T-helper 17 cell (primary cell): Measurements from ENCODE around the gene TBKBP1. TPM values are rescaled to one million over a fixed set of nuclear protein-coding genes. Genes with fewer than 3 reads are reported as not detected.

Experiments used
- ATAC-seq: fragments of 150-1000 bp; cut with Tn5 transposase; 2 replicates; pipeline ENCODE4 v1.10.0; 2021; ENCODE audit warnings: mild to moderate bottlenecking, moderate library complexity
- DNase-seq, 3 donors: peaks; one replicate each; pipeline versions ENCODE4 v3.0.0 to v3.0.0-alpha.2; 2020 to 2021
- H3K9me3 ChIP-seq: one replicate; pipeline ENCODE4 v1.7.0; 2013; ENCODE audit warnings: low read length, mild to moderate bottlenecking; ENCODE audit not compliant: control insufficient read depth, poor library complexity, severe bottlenecking
- H3K27ac Mint-ChIP-seq: one replicate; pipeline ENCODE4 v1.8.0; 2022; ENCODE audit warnings: mild to moderate bottlenecking, moderate library complexity, mixed read lengths
- H3K27me3 Mint-ChIP-seq: one replicate; pipeline ENCODE4 v1.8.0; 2022; ENCODE audit warnings: mixed read lengths
- H3K36me3 Mint-ChIP-seq: one replicate; pipeline ENCODE4 v1.8.0; 2022; ENCODE audit warnings: low read depth, mixed read lengths
- H3K4me1 Mint-ChIP-seq: one replicate; pipeline ENCODE4 v1.8.0; 2022; ENCODE audit warnings: mild to moderate bottlenecking, mixed read lengths
- H3K4me3 Mint-ChIP-seq: one replicate; pipeline ENCODE4 v1.8.0; 2022; ENCODE audit warnings: mild to moderate bottlenecking, moderate library complexity, mixed read lengths
- total RNA-seq, 4 donors: library from RNA in 2 of 4; stranded (reverse) in 2 of 4; gene quantifications; one replicate each; pipeline ENCODE4 v1.2.3 and lab custom pipeline; 2022 to 2026

Gene TBKBP1
- total RNA-seq, 2 donors from 2014 or later: 2.4 to 2.6 TPM

- DNase-seq (no peak), ATAC-seq (peak; percentile 37)
- Mint-ChIP-seq H3K4me3 (peak overlapping the region; percentile 60), H3K36me3 (peaks cover 2% of the 10 kb centered on the region), H3K4me1 (peaks cover 27% of the 10 kb centered on the region), H3K27ac (peak overlapping the region; percentile 73), H3K27me3 (peaks cover 7% of the 10 kb centered on the region)
- no peaks in the 10 kb centered on the region for H3K9me3 ChIP-seq
Measured at GRCh38 chr17:47741109-47741792, 47.3 kb downstream of the TBKBP1 start.

- H3K36me3 Mint-ChIP-seq: peaks cover 2% of the 10 kb centered on the region
- H3K27me3 Mint-ChIP-seq: peaks cover 7% of the 10 kb centered on the region
- H3K4me3 Mint-ChIP-seq: peak overlapping the region; percentile 36
- peak overlapping the region; percentile 73 for H3K27ac Mint-ChIP-seq
- H3K9me3 ChIP-seq: no peaks in the 10 kb centered on the region
- H3K4me1 Mint-ChIP-seq: peaks cover 22% of the 10 kb centered on the region
- no peak for ATAC-seq
- no peak for DNase-seq
Measured at GRCh38 chr17:47741793-47742145, 47.8 kb downstream of the TBKBP1 start.

GRCh38 chr17:47742319-47743181 is 48.6 kb downstream of the TBKBP1 start:
- peak overlapping the region; percentile 61 for H3K4me3 Mint-ChIP-seq
- peak; percentile 55 for ATAC-seq
- peaks cover 2% of the 10 kb centered on the region for H3K36me3 Mint-ChIP-seq
- peaks cover 17% of the 10 kb centered on the region for H3K4me1 Mint-ChIP-seq
- H3K27me3 Mint-ChIP-seq: peaks cover 7% of the 10 kb centered on the region
- H3K27ac Mint-ChIP-seq: no peak overlapping the region
- no peak for DNase-seq
- H3K9me3 ChIP-seq: no peaks in the 10 kb centered on the region

- peaks cover 7% of the 10 kb centered on the region for H3K27me3 Mint-ChIP-seq
- DNase-seq: no peak
- H3K4me1 Mint-ChIP-seq: peaks cover 15% of the 10 kb centered on the region
- ATAC-seq: no peak
- no peaks in the 10 kb centered on the region for H3K9me3 ChIP-seq
- no peak overlapping the region for H3K4me3 Mint-ChIP-seq
- no peak overlapping the region for H3K27ac Mint-ChIP-seq
- peaks cover 2% of the 10 kb centered on the region for H3K36me3 Mint-ChIP-seq
Measured at GRCh38 chr17:47744168-47745036, 50.4 kb downstream of the TBKBP1 start.

GRCh38 chr17:47745037-47745380 is 51.0 kb downstream of the TBKBP1 start:
- DNase-seq (no peak), ATAC-seq (no peak)
- H3K9me3 ChIP-seq: no peaks in the 10 kb centered on the region
- Mint-ChIP-seq H3K27ac (no peak overlapping the region), H3K4me1 (peaks cover 15% of the 10 kb centered on the region), H3K27me3 (peaks cover 7% of the 10 kb centered on the region), H3K4me3 (no peak overlapping the region), H3K36me3 (peaks cover 2% of the 10 kb centered on the region)

GRCh38 chr17:47751471-47751870 is 57.5 kb downstream of the TBKBP1 start:
- ATAC-seq: no peak
- no peak for DNase-seq
- no peaks in the 10 kb centered on the region for H3K9me3 ChIP-seq
- no peaks in the 10 kb centered on the region for H3K27me3 Mint-ChIP-seq
- no peak overlapping the region for H3K27ac Mint-ChIP-seq
- H3K36me3 Mint-ChIP-seq: peaks cover 2% of the 10 kb centered on the region
- H3K4me1 Mint-ChIP-seq: no peaks in the 10 kb centered on the region
- H3K4me3 Mint-ChIP-seq: no peak overlapping the region

- H3K27ac Mint-ChIP-seq: no peak overlapping the region
Measured at GRCh38 chr17:47757386-47757785, 63.4 kb downstream of the TBKBP1 start.

GRCh38 chr17:47760409-47761140 is 66.6 kb downstream of the TBKBP1 start:
- Mint-ChIP-seq H3K27me3 (peaks cover 16% of the 10 kb centered on the region), H3K4me3 (no peak overlapping the region), H3K36me3 (peaks cover 2% of the 10 kb centered on the region), H3K27ac (no peak overlapping the region), H3K4me1 (peaks cover 8% of the 10 kb centered on the region)
- DNase-seq: no peak
- no peaks in the 10 kb centered on the region for H3K9me3 ChIP-seq
- no peak for ATAC-seq

More at GRCh38 chr17:47757386-47757785, 63.4 kb downstream of the TBKBP1 start:
- peaks cover 10% of the 10 kb centered on the region for H3K27me3 Mint-ChIP-seq
- H3K4me3 Mint-ChIP-seq: no peak overlapping the region
- H3K36me3 Mint-ChIP-seq: peaks cover 2% of the 10 kb centered on the region
- no peak for DNase-seq
- no peak for ATAC-seq
- H3K9me3 ChIP-seq: no peaks in the 10 kb centered on the region
- no peaks in the 10 kb centered on the region for H3K4me1 Mint-ChIP-seq

Other genes with a start within 250 kb of the TBKBP1 start
- 100 to 1,000 TPM in 1 of 2 donors, 10 to 100 TPM in 1; 88.3 to 100 TPM for gene NPEPPS, start 163.1 kb upstream of the TBKBP1 start, total RNA-seq
- 100 to 1,000 TPM; 183 to 196 TPM for gene KPNB1, start 44.2 kb upstream of the TBKBP1 start, total RNA-seq
- 1 to 10 TPM; 7.9 to 8.8 TPM for gene TBX21, start 39.1 kb downstream of the TBKBP1 start, total RNA-seq
- gene OSBPL7, start 127.6 kb downstream of the TBKBP1 start, total RNA-seq: 10 to 100 TPM; 52.4 to 59.6 TPM
- 10 to 100 TPM; 82.3 to 90.2 TPM for gene MRPL10, start 137.4 kb downstream of the TBKBP1 start, total RNA-seq
- under 1 TPM; 0.90 to 0.99 TPM for gene LRRC46, start 137.5 kb downstream of the TBKBP1 start, total RNA-seq
- 10 to 100 TPM; 21.4 to 27.1 TPM for gene SCRN2, start 147.1 kb downstream of the TBKBP1 start, total RNA-seq
- gene SP6, start 157.0 kb downstream of the TBKBP1 start, total RNA-seq: under 1 TPM; 0.20 to 0.21 TPM
- 10 to 100 TPM; 28.2 to 33.2 TPM for gene SP2, start 202.1 kb downstream of the TBKBP1 start, total RNA-seq
- gene PNPO, start 247.4 kb downstream of the TBKBP1 start, total RNA-seq: 10 to 100 TPM in 1 of 2 donors, 1 to 10 TPM in 1; 7.1 to 10.5 TPM